ENCODE data around the gene GCSAM.

GCSAM gene

DNA sequence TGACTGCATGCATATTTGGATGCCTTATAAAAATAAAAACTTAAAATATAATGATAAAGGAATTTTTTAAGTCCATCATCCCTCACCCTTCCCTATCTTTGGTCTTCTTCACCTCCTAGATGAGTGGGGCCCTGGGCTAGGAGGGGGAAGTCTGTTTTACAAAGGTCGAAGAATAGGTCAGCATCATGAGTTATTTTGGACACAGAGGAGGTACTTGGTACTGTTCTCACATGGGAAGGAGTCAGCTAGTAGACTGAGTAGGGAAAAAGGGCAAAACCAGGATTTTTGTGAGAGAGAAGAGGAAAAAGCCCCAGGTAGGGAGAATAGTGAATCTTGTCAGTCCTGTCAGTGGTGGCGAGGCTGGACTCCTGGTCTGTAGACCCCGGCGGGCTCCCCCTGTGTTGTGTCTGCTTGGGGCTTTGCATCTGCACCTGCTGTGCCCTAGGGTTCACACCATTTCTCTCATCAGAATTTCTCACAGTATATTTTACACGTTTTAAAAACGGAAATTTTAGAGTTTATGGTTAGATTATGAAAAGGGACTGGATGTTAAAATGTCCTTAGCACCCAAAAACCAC is 17.2 kb downstream of the GCSAM start:
- no peak overlapping the region for H3K4me3 ChIP-seq (ENCODE audit: low read depth, low read length)
- TF ChIP-seq, protein P1, sequence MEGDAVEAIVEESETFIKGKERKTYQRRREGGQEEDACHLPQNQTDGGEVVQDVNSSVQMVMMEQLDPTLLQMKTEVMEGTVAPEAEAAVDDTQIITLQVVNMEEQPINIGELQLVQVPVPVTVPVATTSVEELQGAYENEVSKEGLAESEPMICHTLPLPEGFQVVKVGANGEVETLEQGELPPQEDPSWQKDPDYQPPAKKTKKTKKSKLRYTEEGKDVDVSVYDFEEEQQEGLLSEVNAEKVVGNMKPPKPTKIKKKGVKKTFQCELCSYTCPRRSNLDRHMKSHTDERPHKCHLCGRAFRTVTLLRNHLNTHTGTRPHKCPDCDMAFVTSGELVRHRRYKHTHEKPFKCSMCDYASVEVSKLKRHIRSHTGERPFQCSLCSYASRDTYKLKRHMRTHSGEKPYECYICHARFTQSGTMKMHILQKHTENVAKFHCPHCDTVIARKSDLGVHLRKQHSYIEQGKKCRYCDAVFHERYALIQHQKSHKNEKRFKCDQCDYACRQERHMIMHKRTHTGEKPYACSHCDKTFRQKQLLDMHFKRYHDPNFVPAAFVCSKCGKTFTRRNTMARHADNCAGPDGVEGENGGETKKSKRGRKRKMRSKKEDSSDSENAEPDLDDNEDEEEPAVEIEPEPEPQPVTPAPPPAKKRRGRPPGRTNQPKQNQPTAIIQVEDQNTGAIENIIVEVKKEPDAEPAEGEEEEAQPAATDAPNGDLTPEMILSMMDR (IDR thresholded peaks at IDR 0.05; ENCODE audit: low read depth, low read length) = no peak

DNA sequence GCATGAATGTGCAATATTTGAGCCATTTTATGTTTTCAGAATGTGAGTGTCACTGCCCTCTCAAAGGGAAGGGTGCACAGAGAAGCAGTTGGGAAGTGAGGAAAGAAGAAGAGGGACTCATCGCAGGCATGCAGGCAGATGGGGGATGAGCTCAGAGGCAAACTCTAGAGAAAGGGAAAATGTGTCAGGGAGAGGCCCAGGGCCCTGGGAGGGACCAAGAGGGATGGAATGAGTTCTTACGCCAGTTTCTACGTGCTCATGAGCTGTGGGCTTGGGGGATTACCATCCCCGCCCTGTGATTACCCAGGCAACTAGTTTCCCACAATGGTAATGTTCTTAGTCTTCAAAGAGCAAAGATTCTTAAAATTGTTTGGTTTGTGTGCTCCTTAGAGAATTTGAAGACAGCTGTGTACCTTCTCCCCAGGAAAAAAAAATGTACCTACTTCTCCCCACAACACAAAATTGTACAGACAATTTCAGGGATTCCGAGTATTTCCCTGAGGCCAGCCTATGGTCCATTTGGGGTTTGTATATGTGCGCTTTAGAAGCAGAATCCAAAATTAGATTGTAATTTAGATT is 17.8 kb downstream of the GCSAM start:
- H3K4me3 ChIP-seq (ENCODE audit: low read depth, low read length) = no peak overlapping the region
- TF ChIP-seq, protein P1 (IDR thresholded peaks at IDR 0.05; ENCODE audit: low read depth, low read length) = no peak

DNA sequence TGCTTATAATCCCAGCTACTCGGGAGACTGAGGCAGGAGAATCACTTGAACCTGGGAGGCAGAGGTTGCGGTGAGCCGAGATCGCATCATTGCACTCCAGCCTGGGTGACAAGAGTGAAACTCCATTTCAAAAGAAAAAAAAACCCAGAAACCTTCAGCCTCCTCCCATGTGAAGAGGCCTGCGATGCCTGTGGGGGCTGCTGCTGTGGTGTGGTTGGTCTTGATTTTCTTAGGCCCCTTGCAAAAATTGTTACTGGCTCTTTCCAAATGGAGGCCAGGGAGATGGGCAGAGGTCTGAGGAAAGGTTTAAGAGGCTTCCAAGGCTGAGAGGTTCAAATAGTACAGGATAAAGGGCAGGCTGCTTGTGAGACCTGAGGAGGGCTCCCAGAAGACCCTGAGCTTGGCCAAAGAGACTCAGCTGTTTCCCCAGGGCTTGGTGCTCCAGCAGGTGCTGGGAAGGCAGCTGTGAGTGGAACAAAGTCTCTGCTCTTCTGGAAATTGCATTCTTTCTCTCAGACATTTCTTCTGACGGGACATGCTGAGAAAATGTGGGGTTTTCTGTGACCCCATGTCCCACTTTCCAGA is 18.4 kb downstream of the GCSAM start:
- no peak overlapping the region for H3K4me3 ChIP-seq (ENCODE audit: low read depth, low read length)
- TF ChIP-seq, protein P1 (IDR thresholded peaks at IDR 0.05; ENCODE audit: low read depth, low read length) = no peak

DNA sequence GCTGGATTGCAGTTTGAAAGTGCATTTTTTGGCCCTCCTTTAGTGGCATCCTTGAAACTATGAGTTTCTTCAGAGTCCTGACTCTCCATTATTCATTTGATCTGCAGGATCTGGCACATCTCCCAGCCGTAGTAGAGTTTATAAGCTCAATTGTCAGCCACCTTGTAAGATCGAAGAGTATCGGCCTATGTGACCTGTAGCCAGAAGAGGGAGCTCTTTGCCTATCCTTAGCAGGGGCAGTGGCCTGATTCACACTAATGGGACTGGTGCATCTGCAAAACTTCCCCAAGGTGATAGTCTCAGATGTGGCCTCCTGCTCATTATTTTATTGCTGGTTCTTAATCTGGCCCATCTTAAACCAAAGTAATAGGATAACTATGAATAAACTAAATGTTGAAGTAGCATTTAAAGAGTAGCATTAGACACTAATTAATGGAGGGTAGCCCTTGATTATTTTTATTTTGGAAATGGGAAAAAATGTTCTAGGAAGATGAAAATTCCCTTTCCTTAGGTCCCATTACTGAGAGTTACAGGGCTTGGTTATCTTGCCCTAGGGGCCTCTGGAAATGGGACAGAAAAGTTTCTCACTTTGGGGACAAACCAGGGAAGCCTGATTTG is 21.2 kb downstream of the GCSAM start:
- TF ChIP-seq, protein P1 (IDR thresholded peaks at IDR 0.05; ENCODE audit: low read depth, low read length) = peak; percentile 65
- no peak overlapping the region for H3K4me3 ChIP-seq (ENCODE audit: low read depth, low read length)

DNA sequence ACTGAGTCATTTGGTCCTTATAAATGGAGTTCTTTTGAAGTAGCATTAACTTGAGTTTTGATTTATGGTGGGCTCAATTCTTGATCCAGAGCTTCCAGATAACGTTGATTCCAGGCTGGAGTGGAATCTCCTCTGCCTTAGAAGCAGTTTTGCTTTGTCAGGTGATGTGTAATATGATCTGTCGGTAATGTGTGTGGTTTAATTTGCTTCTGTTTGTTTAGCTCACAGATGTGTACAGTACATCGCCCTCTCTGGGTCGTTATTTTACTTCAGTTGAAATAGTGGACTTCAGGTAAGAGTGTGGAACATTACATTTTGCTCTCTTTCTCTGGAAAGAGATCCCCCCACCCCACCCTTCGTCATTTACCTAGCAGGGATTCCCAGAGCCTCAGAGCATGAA is 23.7 kb downstream of the GCSAM start:
- TF ChIP-seq, protein P1 (IDR thresholded peaks at IDR 0.05; ENCODE audit: low read depth, low read length) = no peak
- H3K4me3 ChIP-seq (ENCODE audit: low read depth, low read length) = no peak overlapping the region

DNA sequence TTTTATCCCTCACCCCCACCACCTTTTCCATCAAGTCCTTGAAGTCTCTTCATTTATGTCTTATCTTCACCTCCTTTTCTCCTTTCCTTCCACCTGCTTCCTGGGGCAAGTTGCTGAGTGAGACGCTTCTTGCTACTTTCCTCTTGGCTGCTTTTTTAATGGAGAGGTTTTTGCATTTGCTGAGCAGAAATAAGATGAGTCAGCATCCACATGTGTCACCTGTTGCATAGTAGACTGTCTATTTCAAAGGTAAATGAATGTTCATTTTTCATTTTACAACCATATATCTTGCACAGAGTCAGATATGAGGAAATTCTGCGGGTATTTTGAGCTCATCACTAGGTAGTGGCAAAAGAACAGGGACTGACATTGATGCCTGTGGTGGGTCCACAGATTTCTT is 28.3 kb downstream of the GCSAM start:
- TF ChIP-seq, protein P1 (IDR thresholded peaks at IDR 0.05; ENCODE audit: low read depth, low read length) = no peak
- no peak overlapping the region for H3K4me3 ChIP-seq (ENCODE audit: low read depth, low read length)

DNA sequence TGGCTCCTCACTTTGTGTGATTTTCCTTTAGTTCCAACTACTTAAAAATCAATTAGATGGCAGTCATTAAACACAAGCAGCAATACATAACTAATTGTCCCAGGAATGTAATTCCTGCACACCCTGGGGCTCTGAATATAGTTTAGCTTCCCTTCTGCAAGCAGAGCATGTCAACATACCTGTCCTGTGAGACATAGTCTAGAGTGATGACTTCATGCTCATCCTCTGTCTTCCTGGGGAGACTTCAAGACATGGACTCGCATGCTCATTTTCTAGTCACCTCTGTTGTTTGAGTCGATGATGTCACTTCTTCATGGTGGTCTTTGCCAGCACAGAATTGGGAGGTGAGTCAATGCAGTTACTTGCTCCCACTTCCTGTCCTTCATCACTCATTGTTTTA is 31.1 kb downstream of the GCSAM start:
- TF ChIP-seq, protein P1 (IDR thresholded peaks at IDR 0.05; ENCODE audit: low read depth, low read length) = no peak
- H3K4me3 ChIP-seq (ENCODE audit: low read depth, low read length) = no peak overlapping the region
